SU-DHL-6 (cell line): ENCODE measurements around the gene DEPDC5.

ENCODE experiments used
- EZH2phosphoT487 ChIP-seq: fragments of 200-600 bp; sonication (generic), shearing (Covaris generic); conservative IDR thresholded peaks from 2 replicates; pipeline ENCODE4 v1.6.1; 2018; ENCODE audit warnings: mild to moderate bottlenecking, antibody characterized with exemption, low read length, moderate library complexity, mixed read lengths
- TF ChIP-seq, protein P1 (sequence below): fragments of 200-600 bp; sonication (generic); IDR thresholded peaks from one replicate; pipeline ENCODE4 v1.5.1; 2017; ENCODE audit warnings: antibody characterized with exemption, mild to moderate bottlenecking, low read length, moderate library complexity; ENCODE audit not compliant: insufficient read depth, poor library complexity, severe bottlenecking

DNA sequence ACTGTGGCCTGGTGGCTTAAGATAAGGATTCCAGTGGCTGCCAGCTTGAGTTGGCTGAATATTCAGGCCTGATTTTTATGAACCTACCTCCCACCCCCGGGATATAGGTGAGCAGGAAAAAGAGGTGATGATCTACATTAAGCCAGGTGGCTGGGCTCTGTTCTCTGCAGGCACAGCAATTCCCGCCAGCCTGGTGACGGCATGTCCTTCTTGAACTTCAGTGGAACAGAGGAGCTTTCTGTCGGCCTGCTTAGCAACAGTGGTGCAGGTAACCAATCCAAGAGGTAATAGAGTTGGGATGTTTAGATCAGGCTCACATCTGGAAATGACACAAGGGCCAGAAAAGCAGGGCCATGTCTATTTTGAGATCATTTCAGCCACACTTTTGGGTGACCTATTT is 68.7 kb downstream of the DEPDC5 start:
- TF ChIP-seq, protein P1, sequence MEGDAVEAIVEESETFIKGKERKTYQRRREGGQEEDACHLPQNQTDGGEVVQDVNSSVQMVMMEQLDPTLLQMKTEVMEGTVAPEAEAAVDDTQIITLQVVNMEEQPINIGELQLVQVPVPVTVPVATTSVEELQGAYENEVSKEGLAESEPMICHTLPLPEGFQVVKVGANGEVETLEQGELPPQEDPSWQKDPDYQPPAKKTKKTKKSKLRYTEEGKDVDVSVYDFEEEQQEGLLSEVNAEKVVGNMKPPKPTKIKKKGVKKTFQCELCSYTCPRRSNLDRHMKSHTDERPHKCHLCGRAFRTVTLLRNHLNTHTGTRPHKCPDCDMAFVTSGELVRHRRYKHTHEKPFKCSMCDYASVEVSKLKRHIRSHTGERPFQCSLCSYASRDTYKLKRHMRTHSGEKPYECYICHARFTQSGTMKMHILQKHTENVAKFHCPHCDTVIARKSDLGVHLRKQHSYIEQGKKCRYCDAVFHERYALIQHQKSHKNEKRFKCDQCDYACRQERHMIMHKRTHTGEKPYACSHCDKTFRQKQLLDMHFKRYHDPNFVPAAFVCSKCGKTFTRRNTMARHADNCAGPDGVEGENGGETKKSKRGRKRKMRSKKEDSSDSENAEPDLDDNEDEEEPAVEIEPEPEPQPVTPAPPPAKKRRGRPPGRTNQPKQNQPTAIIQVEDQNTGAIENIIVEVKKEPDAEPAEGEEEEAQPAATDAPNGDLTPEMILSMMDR, result no peak
- TF ChIP-seq EZH2phosphoT487, result no peak
